Sigmoid colon (tissue), 7 donors: ENCODE results near the gene VWA5B1. TPM values are rescaled to one million over a fixed set of nuclear protein-coding genes. Genes with fewer than 3 reads are reported as not detected.

ENCODE experiments used
- DNase-seq: peaks from one replicate; pipeline ENCODE4 v3.0.0-alpha.2; 2019
- H3K27ac ChIP-seq, 4 donors: fragments of 200-600 bp; sonication (generic); one replicate each; pipeline ENCODE4 v1.5.1; 2016 to 2019; ENCODE audit warnings: mild to moderate bottlenecking in 1 of 4
- H3K27me3 ChIP-seq, 3 donors: fragments of 200-600 bp; sonication (generic); one replicate each; pipeline ENCODE4 v1.5.1; 2019; ENCODE audit warnings: mild to moderate bottlenecking in 1 of 3
- H3K36me3 ChIP-seq, 4 donors: fragments of 200-600 bp; sonication (generic); one replicate each; pipeline ENCODE4 v1.5.1; 2016 to 2019
- H3K4me1 ChIP-seq, 4 donors: fragments of 200-600 bp; sonication (generic); one replicate each; pipeline ENCODE4 v1.5.1; 2017 to 2019
- H3K4me3 ChIP-seq, 4 donors: fragments of 200-600 bp; sonication (generic); one replicate each; pipeline ENCODE4 v1.5.1; 2017 to 2019; ENCODE audit warnings: mild to moderate bottlenecking in 2 of 4, moderate library complexity in 1 of 4
- H3K9me3 ChIP-seq, 4 donors: fragments of 200-600 bp in 3 of 4; sonication (generic) in 3 of 4; one replicate each; pipeline versions ENCODE4 v1.5.1 to v1.6.1; 2013 to 2019
- EP300 ChIP-seq, 4 donors: sonication (generic); formaldehyde crosslinking; IDR thresholded peaks; one replicate each; pipeline ENCODE4 v1.6.1; 2017; ENCODE audit warnings: antibody characterized with exemption in 4 of 4
- POLR2A ChIP-seq, 2 donors: fragments of 450-650 bp; IDR thresholded peaks; one replicate each; pipeline ENCODE4 v1.6.1; 2016; ENCODE audit warnings: antibody characterized with exemption in 2 of 2, mild to moderate bottlenecking in 2 of 2, moderate library complexity in 2 of 2
- POLR2AphosphoS5 ChIP-seq, 4 donors: sonication (generic); formaldehyde crosslinking; IDR thresholded peaks; one replicate each; pipeline ENCODE4 v1.6.1; 2017; ENCODE audit warnings: antibody characterized with exemption in 4 of 4
- WGBS, 2 donors: extraction: QIAGEN DNeasy Blood & Tissue Kit; methylation state at CpG; one replicate each; pipeline ENCODE4 v1.1.7; 2013; 5-methylcytosine and 5-hydroxymethylcytosine counted together
- intact Hi-C: fragments of 100-400 bp; cut with DNase I; formaldehyde crosslinking; loops from one replicate; pipeline ENCODE4 v1.15.1; 2023
- polyA plus RNA-seq, 3 donors: library from polyadenylated mRNA; stranded (reverse); fragments of 200-250 nt; gene quantifications; one replicate each; pipeline ENCODE4 v1.2.3, GENCODE V29; 2013
- total RNA-seq, 4 donors: library from RNA; depleted of rRNA; stranded (reverse); fragments of >200 nt; gene quantifications; one replicate each; pipeline ENCODE4 v1.1.0, GENCODE V29; 2016
- TF ChIP-seq, protein P1 (sequence below), 4 experiments: fragments of 450-650 bp in 3 of 4; fragments of 200-600 bp in 1 of 4; IDR thresholded peaks; one replicate each; pipeline ENCODE4 v1.5.1; 2016 to 2019; ENCODE audit warnings: antibody characterized with exemption in 4 of 4, mild to moderate bottlenecking in 3 of 4, moderate library complexity in 2 of 4
- donor health status: healthy with polysubstance abuse.
- donor health status: Bipolar disorder and iron deficiency.
- donor health status: healthy.

VWA5B1 gene
- total and polyA plus RNA-seq, 7 donors = 0.16 to 0.22 TPM; not detected in 5

GRCh38 chr1:20349971-20350370 is 59.3 kb downstream of the VWA5B1 start:
- H3K9me3 ChIP-seq = peaks cover 0 to 2% (median 0%) of the 10 kb centered on the region in 4 donors
- H3K4me3 ChIP-seq = no peak overlapping the region
- no peak for DNase-seq
- no peaks in the 10 kb centered on the region for H3K4me1 ChIP-seq
- peaks cover 4 to 12% (median 7%) of the 10 kb centered on the region in 3 donors for H3K27me3 ChIP-seq
- TF ChIP-seq POLR2AphosphoS5 (IDR thresholded peaks at IDR 0.05) (no peak), EP300 (IDR thresholded peaks at IDR 0.05) (no peak), POLR2A (IDR thresholded peaks at IDR 0.05) (no peak)
- TF ChIP-seq, protein P1, sequence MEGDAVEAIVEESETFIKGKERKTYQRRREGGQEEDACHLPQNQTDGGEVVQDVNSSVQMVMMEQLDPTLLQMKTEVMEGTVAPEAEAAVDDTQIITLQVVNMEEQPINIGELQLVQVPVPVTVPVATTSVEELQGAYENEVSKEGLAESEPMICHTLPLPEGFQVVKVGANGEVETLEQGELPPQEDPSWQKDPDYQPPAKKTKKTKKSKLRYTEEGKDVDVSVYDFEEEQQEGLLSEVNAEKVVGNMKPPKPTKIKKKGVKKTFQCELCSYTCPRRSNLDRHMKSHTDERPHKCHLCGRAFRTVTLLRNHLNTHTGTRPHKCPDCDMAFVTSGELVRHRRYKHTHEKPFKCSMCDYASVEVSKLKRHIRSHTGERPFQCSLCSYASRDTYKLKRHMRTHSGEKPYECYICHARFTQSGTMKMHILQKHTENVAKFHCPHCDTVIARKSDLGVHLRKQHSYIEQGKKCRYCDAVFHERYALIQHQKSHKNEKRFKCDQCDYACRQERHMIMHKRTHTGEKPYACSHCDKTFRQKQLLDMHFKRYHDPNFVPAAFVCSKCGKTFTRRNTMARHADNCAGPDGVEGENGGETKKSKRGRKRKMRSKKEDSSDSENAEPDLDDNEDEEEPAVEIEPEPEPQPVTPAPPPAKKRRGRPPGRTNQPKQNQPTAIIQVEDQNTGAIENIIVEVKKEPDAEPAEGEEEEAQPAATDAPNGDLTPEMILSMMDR (IDR thresholded peaks at IDR 0.05) = no peak
- H3K27ac ChIP-seq = no peak overlapping the region
- H3K36me3 ChIP-seq = no peaks in the 10 kb centered on the region
- WGBS, 2 donors = 86 to 93% methylated on average over 12 of the region's 12 CpGs
- intact Hi-C loops = no loop called here

GRCh38 chr1:20350421-20350820 is 59.7 kb downstream of the VWA5B1 start:
- WGBS, 2 donors = 91 to 94% methylated on average over 7 of the region's 7 CpGs
- no peaks in the 10 kb centered on the region for H3K4me1 ChIP-seq

GRCh38 chr1:20351911-20352701 is 61.4 kb downstream of the VWA5B1 start:
- H3K9me3 ChIP-seq = no peaks in the 10 kb centered on the region
- no peak for DNase-seq
- TF ChIP-seq, protein P1 (IDR thresholded peaks at IDR 0.05) = no peak
- no peak for TF ChIP-seq EP300 (IDR thresholded peaks at IDR 0.05)
- no peak for TF ChIP-seq POLR2AphosphoS5 (IDR thresholded peaks at IDR 0.05)
- no peak for TF ChIP-seq POLR2A (IDR thresholded peaks at IDR 0.05)
- intact Hi-C loops = no loop called here
- no peaks in the 10 kb centered on the region for H3K36me3 ChIP-seq
- H3K4me3 ChIP-seq = no peak overlapping the region
- H3K4me1 ChIP-seq = no peaks in the 10 kb centered on the region
- H3K27ac ChIP-seq = no peak overlapping the region
- no peaks in the 10 kb centered on the region for H3K27me3 ChIP-seq
- 64 to 84% methylated on average over 9 of the region's 9 CpGs for WGBS, 2 donors

More at GRCh38 chr1:20350421-20350820, 59.7 kb downstream of the VWA5B1 start:
- H3K27ac ChIP-seq = no peak overlapping the region
- TF ChIP-seq, protein P1 (IDR thresholded peaks at IDR 0.05) = no peak
- TF ChIP-seq POLR2A (IDR thresholded peaks at IDR 0.05) (no peak), EP300 (IDR thresholded peaks at IDR 0.05) (no peak)
- peaks cover 0 to 2% (median 0%) of the 10 kb centered on the region in 4 donors for H3K9me3 ChIP-seq
- intact Hi-C loops = no loop called here
- peaks cover 2 to 9% (median 2%) of the 10 kb centered on the region in 3 donors for H3K27me3 ChIP-seq
- no peak overlapping the region for H3K4me3 ChIP-seq
- DNase-seq = no peak
- H3K36me3 ChIP-seq = no peaks in the 10 kb centered on the region

- WGBS, 2 donors = 92% methylated on average over 17 of the region's 17 CpGs
These were observed 63.2 kb downstream of the VWA5B1 start for GRCh38 chr1:20353836-20354235.

More at GRCh38 chr1:20353836-20354235, 63.2 kb downstream of the VWA5B1 start:
- TF ChIP-seq POLR2A (IDR thresholded peaks at IDR 0.05) (no peak), POLR2AphosphoS5 (IDR thresholded peaks at IDR 0.05) (no peak), EP300 (IDR thresholded peaks at IDR 0.05) (no peak)
- TF ChIP-seq, protein P1 (IDR thresholded peaks at IDR 0.05) = no peak
- Histone ChIP-seq H3K36me3 (no peaks in the 10 kb centered on the region), H3K4me3 (no peak overlapping the region), H3K27ac (no peak overlapping the region), H3K27me3 (no peaks in the 10 kb centered on the region), H3K4me1 (peaks cover 0 to 13% (median 12%) of the 10 kb centered on the region in 4 donors), H3K9me3 (no peaks in the 10 kb centered on the region)
- intact Hi-C loops = no loop called here
- DNase-seq = peak; percentile 54
